Smooth muscle cell of trachea (primary cell): ENCODE data around the gene ANXA4. TPM values are rescaled to one million over a fixed set of nuclear protein-coding genes. Genes with fewer than 3 reads are reported as not detected.

ENCODE experiments used
- total RNA-seq: library from RNA; depleted of rRNA; stranded (reverse); fragments of >200 nt; gene quantifications from 2 replicates; pipeline ENCODE4 v1.2.1, GENCODE V29; 2014

The ANXA4 gene
- 64.6 and 195 TPM in 2 replicates for total RNA-seq

DNA sequence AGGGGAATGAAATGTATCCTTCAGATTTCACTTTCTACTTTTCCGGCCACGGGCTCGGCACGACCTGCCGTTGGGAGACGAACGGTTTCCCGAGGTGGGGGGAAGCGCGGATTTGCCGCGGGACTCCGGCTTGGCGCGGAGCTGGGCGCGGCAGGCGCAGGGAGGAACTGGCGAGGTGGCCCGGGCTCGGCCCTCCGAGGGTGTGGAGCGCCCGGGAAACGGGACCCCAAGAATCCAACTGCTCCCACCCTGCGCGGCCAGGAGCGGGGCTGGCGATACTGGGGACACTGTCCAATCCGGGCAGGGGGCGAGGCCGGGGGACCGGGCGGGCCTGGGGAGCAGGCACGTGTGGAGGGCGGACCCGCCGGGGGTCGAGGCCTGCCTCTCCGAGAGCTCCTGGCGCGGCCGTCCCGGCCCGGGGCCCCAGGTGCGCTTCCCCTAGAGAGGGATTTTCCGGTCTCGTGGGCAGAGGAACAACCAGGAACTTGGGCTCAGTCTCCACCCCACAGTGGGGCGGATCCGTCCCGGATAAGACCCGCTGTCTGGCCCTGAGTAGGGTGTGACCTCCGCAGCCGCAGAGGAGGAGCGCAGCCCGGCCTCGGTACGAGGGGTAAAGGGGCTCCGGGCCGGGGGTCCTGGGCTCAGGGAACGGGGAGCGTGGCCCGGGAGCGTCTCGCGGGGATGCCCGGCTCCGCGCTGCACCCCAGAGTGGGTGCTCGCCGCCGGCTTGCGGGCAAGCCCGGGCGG, at the start of gene ANXA4:
Gene ANXA4 (plus strand): TSS at position 560 of the 747 bp plus-strand sequence. CDS start 39,432 bp downstream, outside the sequence.

DNA sequence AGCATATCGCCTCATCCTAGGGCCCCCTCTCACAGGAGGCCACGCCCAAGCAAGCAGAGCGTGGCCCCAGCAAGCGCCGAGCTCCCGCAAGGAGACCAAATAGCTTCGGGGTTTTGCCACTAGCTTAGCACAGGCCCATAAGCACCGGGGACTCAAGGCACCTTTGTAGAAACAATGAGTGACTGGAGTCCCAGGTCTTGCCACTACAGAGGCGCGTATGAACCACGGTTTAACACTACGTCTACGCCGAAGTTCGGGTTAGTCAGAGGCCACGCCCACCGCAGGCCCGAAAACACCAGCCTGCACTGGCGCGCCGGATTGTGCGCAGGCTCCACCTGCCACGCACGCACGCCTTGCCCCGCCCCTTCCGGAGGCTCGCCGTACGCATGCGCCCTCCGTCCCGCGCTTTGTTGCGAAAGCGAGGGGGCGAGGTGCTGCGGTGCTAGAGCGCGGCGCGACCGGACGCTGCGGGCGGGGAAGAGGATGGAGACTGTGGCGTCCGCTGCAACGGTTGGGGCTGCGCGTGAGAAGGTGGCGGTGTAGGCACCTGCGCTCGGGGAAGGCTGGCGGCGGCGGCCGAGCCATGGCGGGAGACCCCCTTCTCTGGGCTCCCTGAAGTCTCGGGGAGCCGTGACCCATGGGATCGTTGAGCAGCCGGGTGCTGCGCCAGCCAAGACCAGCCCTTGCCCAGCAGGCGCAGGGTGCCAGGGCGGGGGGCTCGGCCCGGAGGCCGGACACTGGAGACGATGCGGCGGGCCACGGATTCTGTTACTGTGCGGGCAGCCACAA, 87.5 kb downstream of the ANXA4 start, which contains the start of gene GMCL1:
Gene GMCL1 (plus strand): TSS at position 405 of the 789 bp plus-strand sequence. CDS start 233 bp downstream, at position 638.

Other genes with a start within 250 kb of the ANXA4 start
- 35.9 and 44.2 TPM in 2 replicates for gene AAK1, start 98.4 kb upstream of the ANXA4 start, total RNA-seq
- 5.5 and 6.8 TPM in 2 replicates for gene GMCL1, start 87.5 kb downstream of the ANXA4 start, total RNA-seq
- 35.1 and 60.9 TPM in 2 replicates for gene SNRNP27, start 151.8 kb downstream of the ANXA4 start, total RNA-seq
- gene MXD1, start 173.0 kb downstream of the ANXA4 start, total RNA-seq = 4.0 and 4.9 TPM in 2 replicates
- gene ASPRV1, start 219.5 kb downstream of the ANXA4 start, total RNA-seq = 0.15 and 0.33 TPM in 2 replicates